SH-SY5Y (cell line): ENCODE measurements around the gene ROBO1.

Source experiments
- GATA2 ChIP-seq: IDR thresholded peaks from 2 replicates; pipeline ENCODE4 v1.6.1; 2011; ENCODE audit warnings: mild to moderate bottlenecking, low read depth, low read length
- GATA3 ChIP-seq: IDR thresholded peaks from 2 replicates; pipeline ENCODE4 v1.6.1; 2011; ENCODE audit warnings: low read depth, mild to moderate bottlenecking, low read length, moderate library complexity

DNA sequence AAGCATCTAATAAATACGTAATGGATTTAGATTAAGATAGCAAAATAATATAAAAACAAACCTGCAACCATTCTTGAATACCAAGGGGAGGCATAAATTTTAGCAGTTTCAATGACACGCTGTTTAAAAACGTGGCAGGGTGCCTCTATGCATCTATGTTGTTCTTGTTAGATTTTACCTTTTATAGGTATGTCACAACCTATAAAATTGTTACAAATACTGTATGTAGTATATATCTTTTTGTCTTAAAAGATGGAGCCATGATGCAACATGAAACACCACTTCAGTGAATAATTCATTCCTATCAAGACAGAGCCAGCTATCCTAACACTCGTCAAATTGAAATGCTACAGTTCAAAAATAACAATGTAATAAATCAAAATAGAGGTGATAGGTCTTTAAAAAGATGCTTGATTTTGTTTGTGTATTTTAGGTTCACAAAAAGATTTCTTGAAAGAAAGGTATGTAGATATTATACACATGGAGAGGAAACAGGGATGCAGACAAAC lies 1059.2 kb downstream of the ROBO1 start:
- TF ChIP-seq GATA2 (no peak), GATA3 (no peak)
